Stomach (tissue), 9 donors: ENCODE data around the gene PSMB8. TPM values are rescaled to one million over a fixed set of nuclear protein-coding genes. Genes with fewer than 3 reads are reported as not detected.

Experiments
- DNase-seq, 2 donors: peaks; one replicate each; pipeline versions ENCODE4 v3.0.0 to v3.0.0-alpha.2; 2013 to 2019
- H3K27ac ChIP-seq, 5 donors: fragments of 200-600 bp in 4 of 5; sonication (generic) in 4 of 5; one replicate each; pipeline ENCODE4 v1.5.1; 2013 to 2019; ENCODE audit warnings: mild to moderate bottlenecking in 1 of 5, moderate library complexity in 1 of 5
- H3K27me3 ChIP-seq, 3 donors: fragments of 200-600 bp; sonication (generic); one replicate each; pipeline ENCODE4 v1.5.1; 2017 to 2019; ENCODE audit warnings: mixed run types in 1 of 3
- H3K36me3 ChIP-seq, 4 donors: fragments of 200-600 bp; sonication (generic); 1 replicate in 3 of 4; 2 replicates in 1 of 4; pipeline ENCODE4 v1.5.1; 2016 to 2019
- H3K4me1 ChIP-seq, 4 donors: fragments of 200-600 bp; sonication (generic); one replicate each; pipeline ENCODE4 v1.5.1; 2016 to 2019
- H3K4me3 ChIP-seq, 4 donors: fragments of 200-600 bp; sonication (generic) in 3 of 4; one replicate each; pipeline ENCODE4 v1.5.1; 2016 to 2019; ENCODE audit warnings: mild to moderate bottlenecking in 1 of 4
- H3K9me3 ChIP-seq, 4 donors: fragments of 200-600 bp; sonication (generic); one replicate each; pipeline ENCODE4 v1.5.1; 2016 to 2019
- CTCF ChIP-seq, 7 experiments: fragments of 450-650 bp in 4 of 7; fragments of 200-600 bp in 3 of 7; sonication (generic) in 3 of 7; IDR thresholded peaks; one replicate each; pipeline ENCODE4 v1.5.1; 2016 to 2019; ENCODE audit warnings: antibody characterized with exemption in 7 of 7, control low read depth in 2 of 7, mild to moderate bottlenecking in 1 of 7
- EP300 ChIP-seq: sonication (generic); formaldehyde crosslinking; IDR thresholded peaks from one replicate; pipeline ENCODE4 v1.6.1; 2017; ENCODE audit warnings: antibody characterized with exemption
- POLR2A ChIP-seq, 4 donors: fragments of 450-650 bp; IDR thresholded peaks; one replicate each; pipeline ENCODE4 v1.6.1; 2016; ENCODE audit warnings: antibody characterized with exemption in 4 of 4, control low read depth in 2 of 4, mild to moderate bottlenecking in 1 of 4, moderate library complexity in 1 of 4
- POLR2AphosphoS5 ChIP-seq, 3 donors: sonication (generic); formaldehyde crosslinking; IDR thresholded peaks; one replicate each; pipeline ENCODE4 v1.6.1; 2016; ENCODE audit warnings: antibody characterized with exemption in 3 of 3
- WGBS, 5 donors: extraction: QIAGEN DNeasy Blood & Tissue Kit in 3 of 5; methylation state at CpG; one replicate each; pipeline versions ENCODE4 v1.1.5 to v1.1.7; 2013 to 2018; 5-methylcytosine and 5-hydroxymethylcytosine counted together
- intact Hi-C: fragments of 100-400 bp; cut with DNase I; formaldehyde crosslinking; loops from one replicate; pipeline ENCODE4 v1.15.1; 2023; ENCODE audit warnings: low total_unique reads
- polyA plus RNA-seq, 3 donors: library from polyadenylated mRNA; stranded (reverse); fragments of 200-250 nt; gene quantifications; one replicate each; pipeline ENCODE4 v1.2.3, GENCODE V29; 2013
- total RNA-seq, 5 donors: library from RNA; depleted of rRNA; stranded (reverse); fragments of >200 nt; gene quantifications; one replicate each; pipeline versions ENCODE4 v1.1.0 to v1.2.3, GENCODE V29; 2014 to 2016
- donor health status: healthy with polysubstance abuse.
- donor health status: Bipolar disorder and iron deficiency.
- donor health status: healthy.

Gene PSMB8
- total and polyA plus RNA-seq, 8 donors: 2.7 to 177 (median 25.4) TPM

GRCh38 chr6:32843331-32843978 lies 392 bp downstream of the PSMB8 start:
- no peak for DNase-seq
- Histone ChIP-seq H3K36me3 (peaks cover 20 to 62% (median 55%) of the 10 kb centered on the region in 4 donors), H3K4me1 (peaks cover 19 to 66% (median 47%) of the 10 kb centered on the region in 4 donors), H3K27me3 (no peaks in the 10 kb centered on the region), H3K27ac (peak overlapping the region; percentile 89 to 99 (median 96)), H3K4me3 (peak overlapping the region; percentile 61 to 80 (median 70)), H3K9me3 (no peaks in the 10 kb centered on the region)
- TF ChIP-seq CTCF (IDR thresholded peaks at IDR 0.05) (no peak), POLR2A (IDR thresholded peaks at IDR 0.05) (no peak), EP300 (no peak), POLR2AphosphoS5 (IDR thresholded peaks at IDR 0.05) (no peak)
- intact Hi-C loops: no loop called here
- 5 to 9% (median 6%) methylated on average over 14 to 28 of the region's 28 CpGs for WGBS, 5 donors

- TF ChIP-seq CTCF (IDR thresholded peaks at IDR 0.05) (no peak), EP300 (no peak), POLR2AphosphoS5 (IDR thresholded peaks at IDR 0.05) (no peak), POLR2A (IDR thresholded peaks at IDR 0.05) (no peak)
- peak overlapping the region in 3 of 4 donors; percentile 61 to 80 (median 73) for H3K4me3 ChIP-seq
Observed at GRCh38 chr6:32842690-32843089, 1.2 kb downstream of the PSMB8 start.

GRCh38 chr6:32842021-32842650 lies 1.7 kb downstream of the PSMB8 start:
- no peaks in the 10 kb centered on the region for H3K9me3 ChIP-seq
- TF ChIP-seq POLR2AphosphoS5 (IDR thresholded peaks at IDR 0.05) (no peak), POLR2A (IDR thresholded peaks at IDR 0.05) (no peak), CTCF (IDR thresholded peaks at IDR 0.05) (no peak), EP300 (no peak)
- WGBS, 5 donors: 88 to 94% (median 91%) methylated on average over 6 of the region's 6 CpGs
- H3K4me1 ChIP-seq: peaks cover 27 to 65% (median 52%) of the 10 kb centered on the region in 4 donors
- peak overlapping the region in 4 of 5 donors; percentile 21 to 99 (median 97) for H3K27ac ChIP-seq
- no peaks in the 10 kb centered on the region for H3K27me3 ChIP-seq
- no peak for DNase-seq
- peak overlapping the region in 2 of 4 donors; percentile 61 to 73 for H3K4me3 ChIP-seq
- intact Hi-C loops: no loop called here
- H3K36me3 ChIP-seq: peaks cover 9 to 49% (median 42%) of the 10 kb centered on the region in 4 donors

More at GRCh38 chr6:32842690-32843089, 1.2 kb downstream of the PSMB8 start:
- DNase-seq: no peak
- no peaks in the 10 kb centered on the region for H3K27me3 ChIP-seq
- H3K9me3 ChIP-seq: no peaks in the 10 kb centered on the region
- H3K4me1 ChIP-seq: peaks cover 22 to 62% (median 48%) of the 10 kb centered on the region in 4 donors
- intact Hi-C loops: no loop called here
- peaks cover 12 to 54% (median 48%) of the 10 kb centered on the region in 4 donors for H3K36me3 ChIP-seq
- WGBS, 5 donors: 71 to 86% (median 75%) methylated on average over 8 of the region's 8 CpGs
- H3K27ac ChIP-seq: peak overlapping the region in 3 of 5 donors; percentile 93 to 99 (median 96)

GRCh38 chr6:32840604-32841246 lies 3.1 kb downstream of the PSMB8 start:
- peaks cover 3 to 43% (median 31%) of the 10 kb centered on the region in 4 donors for H3K36me3 ChIP-seq
- WGBS, 5 donors: 78 to 88% (median 78%) methylated on average over 9 of the region's 9 CpGs
- no peaks in the 10 kb centered on the region for H3K27me3 ChIP-seq
- H3K9me3 ChIP-seq: no peaks in the 10 kb centered on the region
- peak overlapping the region in 3 of 5 donors; percentile 34 to 98 (median 96) for H3K27ac ChIP-seq
- peaks cover 27 to 59% (median 43%) of the 10 kb centered on the region in 4 donors for H3K4me1 ChIP-seq
- TF ChIP-seq EP300 (no peak), POLR2AphosphoS5 (IDR thresholded peaks at IDR 0.05) (no peak), CTCF (IDR thresholded peaks at IDR 0.05) (no peak), POLR2A (IDR thresholded peaks at IDR 0.05) (no peak)
- H3K4me3 ChIP-seq: peak overlapping the region in 1 of 4 donors; percentile 61
- no peak for DNase-seq
- intact Hi-C loops: no loop called here
